HUES6 (cell line): ENCODE results near the gene ALDOB.
A peak's percentile ranks its signal among the peaks of the same experiment; 100 is the strongest.

Experiments used
- H3K27ac ChIP-seq: 2 replicates; pipeline ENCODE4 v1.7.0; 2013; ENCODE audit warnings: low read depth, mild to moderate bottlenecking, low read length, inconsistent platforms
- H3K27me3 ChIP-seq: 2 replicates; pipeline ENCODE4 v1.6.1; 2013; ENCODE audit warnings: low read length; ENCODE audit not compliant: control insufficient read depth, insufficient read depth
- H3K36me3 ChIP-seq: 2 replicates; pipeline ENCODE4 v1.6.1; 2013; ENCODE audit warnings: low read length; ENCODE audit not compliant: control insufficient read depth, insufficient read depth
- H3K4me1 ChIP-seq: 2 replicates; pipeline ENCODE4 v1.6.1; 2013; ENCODE audit warnings: low read length; ENCODE audit not compliant: control insufficient read depth, insufficient read depth
- H3K4me3 ChIP-seq: 2 replicates; pipeline ENCODE4 v1.5.1; 2013; ENCODE audit warnings: low read depth, low read length
- H3K9ac ChIP-seq: one replicate; pipeline ENCODE4 v1.6.1; 2013; ENCODE audit warnings: mild to moderate bottlenecking, low read length
- H3K9me3 ChIP-seq: 2 replicates; pipeline ENCODE4 v1.6.1; 2013; ENCODE audit warnings: low read depth, low read length; ENCODE audit not compliant: control insufficient read depth, insufficient read depth

Gene ALDOB

GRCh38 chr9:101457003-101457402 is 21.4 kb upstream of the ALDOB start:
- no peak overlapping the region for H3K4me3 ChIP-seq
- H3K4me1 ChIP-seq = peaks cover 15% of the 10 kb centered on the region
- H3K9ac ChIP-seq = no peak overlapping the region
- peaks cover 10% of the 10 kb centered on the region; the same call in 1 of the 2 replicates for H3K9me3 ChIP-seq
- H3K27me3 ChIP-seq = no peaks in the 10 kb centered on the region
- H3K27ac ChIP-seq = no peak overlapping the region
- H3K36me3 ChIP-seq = no peaks in the 10 kb centered on the region

GRCh38 chr9:101455656-101456240 is 20.2 kb upstream of the ALDOB start:
- H3K27me3 ChIP-seq = no peaks in the 10 kb centered on the region
- no peak overlapping the region for H3K9ac ChIP-seq
- H3K36me3 ChIP-seq = no peaks in the 10 kb centered on the region
- H3K27ac ChIP-seq = no peak overlapping the region
- no peak overlapping the region for H3K4me3 ChIP-seq
- peaks cover 12% of the 10 kb centered on the region for H3K4me1 ChIP-seq
- H3K9me3 ChIP-seq = peaks cover 18% of the 10 kb centered on the region; the same call in 1 of the 2 replicates

GRCh38 chr9:101453776-101454570 is 18.4 kb upstream of the ALDOB start:
- H3K4me1 ChIP-seq = peaks cover 12% of the 10 kb centered on the region
- no peaks in the 10 kb centered on the region for H3K27me3 ChIP-seq
- no peaks in the 10 kb centered on the region for H3K36me3 ChIP-seq
- H3K9me3 ChIP-seq = peaks cover 18% of the 10 kb centered on the region; the same call in 1 of the 2 replicates
- H3K9ac ChIP-seq = no peak overlapping the region
- H3K27ac ChIP-seq = no peak overlapping the region
- H3K4me3 ChIP-seq = no peak overlapping the region

- Histone ChIP-seq H3K27me3 (no peaks in the 10 kb centered on the region), H3K4me1 (peaks cover under 1% of the 10 kb centered on the region), H3K36me3 (no peaks in the 10 kb centered on the region), H3K27ac (no peak overlapping the region), H3K4me3 (no peak overlapping the region), H3K9ac (no peak overlapping the region), H3K9me3 (peaks cover 18% of the 10 kb centered on the region; the same call in 1 of the 2 replicates)
These were observed 15.9 kb upstream of the ALDOB start for GRCh38 chr9:101451498-101451897.

GRCh38 chr9:101450931-101451330 is 15.4 kb upstream of the ALDOB start:
- H3K9me3 ChIP-seq = peaks cover 18% of the 10 kb centered on the region; the same call in 1 of the 2 replicates
- no peak overlapping the region for H3K4me3 ChIP-seq
- no peaks in the 10 kb centered on the region for H3K27me3 ChIP-seq
- H3K9ac ChIP-seq = no peak overlapping the region
- no peaks in the 10 kb centered on the region for H3K4me1 ChIP-seq
- no peak overlapping the region for H3K27ac ChIP-seq
- H3K36me3 ChIP-seq = no peaks in the 10 kb centered on the region

GRCh38 chr9:101449071-101449721 is 13.6 kb upstream of the ALDOB start:
- H3K4me3 ChIP-seq = peak overlapping the region; percentile 81
- H3K27ac ChIP-seq = no peak overlapping the region
- H3K36me3 ChIP-seq = no peaks in the 10 kb centered on the region
- no peaks in the 10 kb centered on the region for H3K27me3 ChIP-seq
- peaks cover 18% of the 10 kb centered on the region; the same call in 1 of the 2 replicates for H3K9me3 ChIP-seq
- peak overlapping the region; percentile 74 for H3K9ac ChIP-seq
- no peaks in the 10 kb centered on the region for H3K4me1 ChIP-seq

- no peaks in the 10 kb centered on the region for H3K4me1 ChIP-seq
- no peak overlapping the region for H3K27ac ChIP-seq
- H3K9me3 ChIP-seq = peaks cover 18% of the 10 kb centered on the region; the same call in 1 of the 2 replicates
- H3K4me3 ChIP-seq = peak overlapping the region; percentile 81; the same call in 1 of the 2 replicates
- H3K27me3 ChIP-seq = no peaks in the 10 kb centered on the region
- no peaks in the 10 kb centered on the region for H3K36me3 ChIP-seq
- no peak overlapping the region for H3K9ac ChIP-seq
These were observed 13.1 kb upstream of the ALDOB start for GRCh38 chr9:101448680-101449070.

- Histone ChIP-seq H3K9me3 (peaks cover 5% of the 10 kb centered on the region; the same call in 1 of the 2 replicates), H3K9ac (no peak overlapping the region), H3K4me1 (no peaks in the 10 kb centered on the region; the same call in 1 of the 2 replicates), H3K27me3 (no peaks in the 10 kb centered on the region), H3K27ac (no peak overlapping the region), H3K36me3 (no peaks in the 10 kb centered on the region), H3K4me3 (no peak overlapping the region)
These were observed 11.2 kb upstream of the ALDOB start for GRCh38 chr9:101446732-101447131.

- Histone ChIP-seq H3K27me3 (no peaks in the 10 kb centered on the region), H3K9ac (no peak overlapping the region), H3K9me3 (no peaks in the 10 kb centered on the region), H3K4me3 (no peak overlapping the region), H3K27ac (no peak overlapping the region), H3K36me3 (no peaks in the 10 kb centered on the region), H3K4me1 (no peaks in the 10 kb centered on the region; the same call in 1 of the 2 replicates)
These were observed 9.9 kb upstream of the ALDOB start for GRCh38 chr9:101445353-101446029.

- H3K9ac ChIP-seq = no peak overlapping the region
- H3K27ac ChIP-seq = no peak overlapping the region
- H3K36me3 ChIP-seq = no peaks in the 10 kb centered on the region
- H3K4me3 ChIP-seq = no peak overlapping the region
- no peaks in the 10 kb centered on the region; the same call in 1 of the 2 replicates for H3K4me1 ChIP-seq
- H3K27me3 ChIP-seq = no peaks in the 10 kb centered on the region
- no peaks in the 10 kb centered on the region for H3K9me3 ChIP-seq
These were observed 7.8 kb upstream of the ALDOB start for GRCh38 chr9:101443364-101443771.
